Right lobe of liver (tissue), 4 donors: Measurements from ENCODE around the gene RPL31.

ENCODE experiments used
- CTCF ChIP-seq, 4 donors: fragments of 200-600 bp in 3 of 4; fragments of 450-650 bp in 1 of 4; IDR thresholded peaks; one replicate each; pipeline versions ENCODE4 v1.5.1 to v1.8.0; 2016 to 2022; ENCODE audit warnings: antibody characterized with exemption in 4 of 4, mild to moderate bottlenecking in 2 of 4
- POLR2A ChIP-seq: fragments of 450-650 bp; IDR thresholded peaks from one replicate; pipeline ENCODE4 v1.6.1; 2017; ENCODE audit warnings: antibody characterized with exemption, mild to moderate bottlenecking
- donor health status: DM: no; HTN: no; CAD: no.
- donor health status: DM: no; HTN: no; CAD: no.
- donor health status: DM: no; HTN: yes; CAD: no.

GRCh38 chr2:100955226-100955625 lies 46.9 kb upstream of the RPL31 start:
- TF ChIP-seq CTCF (IDR thresholded peaks at IDR 0.05) = no peak
- TF ChIP-seq POLR2A = no peak
